Endometrial microvascular endothelial cells (primary cell): ENCODE measurements around the gene MTA3. TPM values are rescaled to one million over a fixed set of nuclear protein-coding genes. Genes with fewer than 3 reads are reported as not detected.
"Not testable (repeated sequence)": the region's sequence is repeated elsewhere in the genome, so short reads cannot be mapped to it uniquely, and the experiment has no call there.

Source experiments
- in situ Hi-C: cut with HindIII; loops from 2 replicates; pipeline ENCODE4 v1.10.0; 2017; ENCODE audit warnings: low sequenced_read_pairs, low pct_unique_long_range_greater_than_20kb; ENCODE audit errors: inconsistent ontology term
- total RNA-seq: library from RNA; depleted of rRNA; stranded (reverse); fragments of >200 nt; gene quantifications from one replicate; pipeline ENCODE4 v1.2.3, GENCODE V29; 2015; ENCODE audit errors: inconsistent ontology term

The MTA3 gene
- 24.2 TPM for total RNA-seq

DNA sequence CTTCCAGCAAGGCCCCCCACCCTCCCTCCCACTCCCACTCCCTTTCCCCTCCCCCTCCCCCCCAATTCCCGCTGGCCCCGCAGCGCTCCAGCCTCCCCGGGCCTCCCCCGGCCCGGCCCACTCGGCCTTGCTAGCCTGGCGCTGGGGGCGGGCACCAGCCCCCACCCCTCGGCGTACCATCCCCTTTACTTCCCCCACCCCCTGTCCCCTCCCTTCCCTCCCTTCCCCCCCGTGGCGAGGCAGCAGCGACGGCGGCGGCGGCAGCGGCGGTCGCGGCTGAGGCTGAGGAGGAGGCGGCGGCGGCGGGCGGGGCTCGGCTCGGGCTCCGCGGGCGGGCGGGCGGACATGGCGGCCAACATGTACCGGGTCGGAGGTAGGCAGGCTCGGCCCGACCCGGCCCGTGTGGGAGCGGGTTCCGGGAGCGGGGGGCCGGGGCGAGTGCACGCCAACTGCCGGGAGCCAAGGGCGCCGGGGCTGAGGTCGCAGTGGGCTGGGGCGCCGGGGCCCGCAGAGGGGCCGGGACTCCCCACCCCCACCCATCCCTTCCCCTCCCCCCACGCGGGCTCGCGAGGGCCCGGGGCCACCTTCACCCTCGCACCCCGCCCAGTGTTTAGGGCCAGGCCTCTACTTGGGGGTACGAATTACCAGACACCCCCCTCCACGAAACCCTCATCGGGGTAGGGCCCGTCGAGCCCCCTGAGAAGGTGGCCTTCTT is at the start of gene MTA3:
TSS of gene MTA3 (plus strand) at position 232 of the 715 bp plus-strand sequence. CDS start at position 346, 114 bp downstream.
- in situ Hi-C loops: no loop called here

DNA sequence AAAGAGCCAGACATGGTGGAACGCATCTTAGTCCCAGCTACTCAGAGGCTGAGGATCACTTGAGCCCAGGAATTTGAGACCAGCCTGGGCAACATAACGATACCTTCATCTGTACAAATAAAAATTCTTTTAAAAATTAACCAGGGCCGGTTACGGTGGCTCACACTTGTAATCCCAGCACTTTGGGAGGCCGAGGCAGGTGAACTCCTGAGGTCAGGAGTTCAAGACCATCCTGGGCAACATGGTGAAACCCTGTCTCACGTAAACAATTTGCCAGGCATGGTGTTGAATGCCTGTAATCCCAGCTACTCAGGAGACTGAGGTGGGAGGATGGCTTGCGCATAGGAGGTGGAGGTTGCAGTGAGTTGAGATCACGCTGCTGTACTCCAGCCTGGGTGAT is 48.8 kb upstream of the MTA3 start:
- in situ Hi-C loops: no loop called here

DNA sequence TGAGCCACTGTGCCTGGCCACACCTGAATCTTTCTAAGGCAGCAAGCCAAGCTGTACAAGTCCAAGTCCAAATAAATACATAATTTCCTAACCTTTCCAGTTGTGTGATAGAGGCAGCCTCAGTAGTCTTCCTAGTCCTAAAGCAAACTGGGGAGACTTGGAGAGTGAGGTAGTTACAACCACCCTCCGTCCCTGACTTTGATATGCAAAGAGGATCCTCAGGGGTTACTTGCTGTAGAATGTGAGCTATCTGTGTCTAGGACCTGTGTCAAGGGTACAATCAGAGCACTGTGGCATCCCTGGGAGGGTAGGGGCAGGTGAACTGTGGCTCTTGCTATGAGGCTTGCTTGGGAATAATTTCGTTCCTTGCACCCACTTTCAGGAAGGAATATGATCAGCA is 46.4 kb upstream of the MTA3 start:
- in situ Hi-C loops: no loop called here

DNA sequence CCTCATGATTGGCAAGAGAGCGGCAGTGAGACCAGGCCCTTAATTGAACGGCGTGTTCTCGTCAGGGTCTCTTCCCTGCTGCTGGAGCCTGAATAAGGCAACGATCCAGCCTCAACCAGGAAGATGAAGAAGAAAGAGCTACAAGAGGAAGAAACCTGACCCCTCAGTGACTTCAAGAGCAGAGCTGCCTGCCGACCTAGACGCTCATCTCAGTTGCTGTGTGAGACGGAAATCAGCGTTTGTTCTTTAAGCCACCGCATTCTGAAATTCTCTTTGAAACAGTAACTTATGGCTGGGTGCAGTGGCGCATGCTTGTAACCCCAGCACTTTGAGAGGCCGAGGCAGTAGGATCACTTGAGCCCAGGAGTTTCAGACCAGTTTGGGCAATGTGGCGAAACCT is 45.1 kb upstream of the MTA3 start:
- in situ Hi-C loops: no loop called here

DNA sequence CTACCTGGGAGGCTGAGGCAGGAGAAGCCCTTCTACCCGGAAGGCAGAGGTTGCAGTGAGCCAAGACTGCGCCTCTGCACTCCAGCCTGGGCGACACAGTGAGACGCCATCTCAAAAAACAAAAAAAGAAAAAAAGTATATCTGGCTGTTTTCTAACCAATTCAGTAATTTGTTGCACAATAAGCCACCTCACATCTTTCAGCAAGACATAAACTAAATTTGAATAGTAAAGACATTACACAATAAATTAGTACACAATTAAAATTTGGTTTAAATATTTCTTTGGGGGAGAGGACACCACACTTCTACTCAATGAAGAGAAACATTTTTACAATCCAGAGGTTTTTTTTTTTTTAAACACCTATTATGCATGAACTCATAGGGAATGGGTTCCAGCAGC is 36.0 kb upstream of the MTA3 start:
- in situ Hi-C loops: no loop called here

DNA sequence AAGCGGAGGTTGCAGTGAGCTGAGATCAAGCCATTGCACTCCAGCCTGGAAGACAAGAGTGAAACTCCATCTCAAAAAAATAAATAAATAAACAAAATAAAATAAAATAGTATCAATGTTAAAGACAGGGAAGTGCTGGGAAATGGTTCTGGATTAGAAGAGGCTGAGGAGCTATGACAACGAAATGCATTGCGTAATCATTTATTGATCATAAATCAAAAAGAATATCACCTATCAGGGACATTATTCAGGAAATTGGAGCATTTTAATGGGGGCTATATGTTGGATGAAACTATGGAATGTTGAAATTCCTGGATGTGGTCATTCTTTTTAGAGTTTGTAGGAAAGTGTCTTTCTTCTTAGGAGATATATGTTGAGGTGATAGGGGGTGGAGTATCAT is 30.9 kb upstream of the MTA3 start:
- in situ Hi-C loops: no loop called here

DNA sequence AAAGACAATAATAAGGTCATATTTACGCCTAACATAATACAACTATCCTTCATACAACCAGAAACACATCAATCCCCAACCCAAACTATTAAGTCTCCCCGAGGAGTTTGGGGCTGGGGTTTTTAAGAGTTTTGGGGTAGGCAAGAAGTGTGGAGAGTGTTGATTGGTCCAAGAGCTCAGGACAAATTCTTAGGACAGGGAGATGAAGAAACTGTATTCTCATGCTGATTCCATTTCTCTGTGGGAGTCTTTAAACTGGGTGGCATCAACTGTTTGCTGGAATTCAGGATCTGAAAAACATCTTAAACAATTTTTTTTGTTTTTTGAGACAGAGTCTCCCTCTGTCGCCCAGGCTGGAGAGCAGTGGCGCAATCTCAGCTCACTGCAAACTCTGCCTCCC is 25.6 kb upstream of the MTA3 start:
- in situ Hi-C loops: no loop called here

DNA sequence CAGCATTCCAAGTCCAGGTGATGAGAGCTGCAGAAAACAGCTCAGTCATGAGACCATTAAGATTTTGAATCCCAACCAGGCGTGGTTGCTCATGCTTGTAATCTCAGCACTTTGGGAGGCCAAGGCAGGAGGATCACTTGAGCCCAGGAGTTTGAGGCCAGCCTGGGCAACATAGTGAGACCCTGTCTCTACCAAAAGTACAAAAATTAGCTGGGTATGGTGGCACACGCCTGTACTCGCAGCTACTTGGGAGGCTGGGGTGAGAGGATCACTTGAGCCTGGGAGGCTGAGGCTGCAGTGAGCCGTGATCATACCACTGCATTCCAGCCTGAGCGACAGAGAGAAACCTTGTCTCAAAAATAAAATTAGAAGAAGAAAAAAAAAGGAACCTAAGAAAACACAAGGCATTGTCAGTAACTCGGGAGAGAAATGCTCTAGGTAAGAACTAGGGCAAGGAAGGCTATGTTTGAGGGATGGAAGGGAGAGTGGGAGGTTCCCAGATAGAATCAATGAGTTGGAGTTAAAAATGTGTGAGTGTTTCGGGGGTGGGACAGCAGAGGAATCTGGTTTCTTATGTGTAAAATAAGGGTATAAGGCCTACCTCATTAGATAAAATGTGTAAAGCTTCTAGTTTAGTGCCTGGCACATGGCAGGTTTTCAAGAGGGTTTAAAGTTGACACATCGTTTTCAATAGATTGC is 23.3 kb upstream of the MTA3 start:
- in situ Hi-C loops: no loop called here

DNA sequence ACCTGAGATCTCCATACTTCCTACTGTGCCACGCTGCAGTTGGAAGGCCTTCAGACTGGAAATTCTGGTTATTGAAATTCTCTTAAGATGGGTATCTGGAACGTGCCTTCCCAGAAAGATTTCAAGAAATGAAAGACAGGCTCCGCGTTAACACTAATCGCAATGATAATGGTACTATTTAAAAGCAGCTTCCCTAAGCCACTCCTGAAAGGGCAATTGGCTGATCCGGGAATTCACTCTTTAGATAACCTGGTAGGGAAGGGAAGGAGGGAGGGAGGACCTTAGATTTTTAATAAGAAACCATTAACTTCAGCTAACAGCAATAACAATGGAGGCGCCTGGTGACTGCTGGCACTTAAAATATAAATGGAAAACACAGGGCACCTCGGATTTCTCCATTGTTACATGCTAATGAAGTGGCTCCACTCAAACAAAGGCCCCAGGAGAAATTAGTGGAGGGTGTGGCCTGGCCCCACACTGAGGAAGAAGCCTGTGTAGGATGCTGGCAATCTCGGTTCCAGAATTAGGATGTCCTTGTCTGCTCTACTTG is 22.5 kb upstream of the MTA3 start:
- in situ Hi-C loops: no loop called here

DNA sequence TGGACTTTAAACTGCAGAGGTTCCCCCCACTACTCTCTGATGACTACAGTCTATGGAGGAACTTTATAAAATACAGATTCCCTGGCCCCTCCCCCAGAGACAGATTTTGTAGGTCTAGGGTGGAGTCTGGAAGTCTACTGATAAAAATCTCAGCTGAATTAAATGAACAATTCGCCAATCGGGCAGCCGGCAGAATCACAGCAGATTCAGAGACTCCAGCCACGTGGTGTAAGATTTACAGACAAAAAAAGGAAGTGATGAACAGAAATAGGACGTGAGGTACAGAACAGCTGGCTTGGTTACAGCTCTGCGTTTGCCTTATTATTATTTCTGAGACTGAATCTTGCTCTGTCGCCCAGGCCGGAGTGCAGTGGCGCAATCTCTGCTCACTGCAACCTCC is 21.4 kb upstream of the MTA3 start:
- in situ Hi-C loops: no loop called here

DNA sequence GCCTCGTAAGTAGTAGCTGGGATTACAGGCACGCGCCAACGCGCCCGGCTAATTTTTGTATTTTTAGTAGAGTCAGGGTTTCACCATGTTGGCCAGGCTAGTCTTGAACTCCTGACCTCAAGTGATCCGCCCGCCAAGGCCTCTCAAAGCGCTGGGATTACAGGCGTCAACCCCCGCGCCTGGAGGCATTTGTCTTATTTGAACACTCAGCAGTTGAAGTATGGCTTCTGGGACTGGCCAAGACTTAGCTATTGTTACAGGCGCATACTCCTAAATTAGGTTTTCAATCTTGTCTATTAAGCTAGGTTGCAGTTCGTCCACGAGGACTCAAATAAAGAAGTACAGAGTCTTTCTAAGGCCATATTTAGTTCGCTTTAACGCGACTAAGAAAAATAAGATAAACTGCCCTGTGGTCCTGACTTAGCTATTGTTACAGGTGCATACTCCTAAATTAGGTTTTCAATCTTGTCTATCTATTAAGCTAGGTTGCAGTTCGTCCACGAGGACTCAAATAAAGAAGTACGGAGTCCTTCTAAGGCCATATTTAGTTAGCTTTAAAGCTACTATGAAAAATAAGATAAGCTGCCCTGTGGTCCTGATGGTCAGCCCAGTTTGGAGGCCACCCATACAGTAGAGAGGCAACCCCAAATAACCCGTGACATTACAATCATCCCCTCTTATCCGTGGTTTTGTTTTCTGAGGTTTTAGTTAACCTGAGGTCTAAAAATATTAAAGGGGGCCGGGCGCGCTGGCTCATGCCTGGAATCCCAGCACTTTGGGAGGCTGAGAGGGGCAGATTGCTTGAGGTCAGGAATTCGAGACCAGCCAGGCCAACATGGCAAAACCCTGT is 20.8 kb upstream of the MTA3 start:
- in situ Hi-C loops: no loop called here

DNA sequence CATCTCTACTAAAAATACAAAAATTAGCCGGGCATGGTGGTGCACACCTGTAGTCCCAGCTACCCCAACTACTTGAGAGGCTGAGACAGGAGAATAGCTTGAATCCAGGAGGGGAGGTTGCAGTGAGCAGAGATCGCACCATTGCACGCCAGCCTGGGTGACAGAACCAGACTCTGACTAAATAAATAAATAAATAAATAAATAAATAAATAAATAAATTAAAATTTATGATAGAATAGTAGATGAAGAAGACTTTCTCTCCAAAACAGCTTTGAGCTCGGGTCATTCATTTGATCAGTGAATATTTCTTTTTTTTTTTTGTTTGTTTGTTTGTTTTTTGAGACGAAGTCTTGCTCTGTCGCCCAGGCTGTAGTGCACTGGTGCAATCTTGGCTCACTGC is 17.6 kb upstream of the MTA3 start:
- in situ Hi-C loops: no loop called here

DNA sequence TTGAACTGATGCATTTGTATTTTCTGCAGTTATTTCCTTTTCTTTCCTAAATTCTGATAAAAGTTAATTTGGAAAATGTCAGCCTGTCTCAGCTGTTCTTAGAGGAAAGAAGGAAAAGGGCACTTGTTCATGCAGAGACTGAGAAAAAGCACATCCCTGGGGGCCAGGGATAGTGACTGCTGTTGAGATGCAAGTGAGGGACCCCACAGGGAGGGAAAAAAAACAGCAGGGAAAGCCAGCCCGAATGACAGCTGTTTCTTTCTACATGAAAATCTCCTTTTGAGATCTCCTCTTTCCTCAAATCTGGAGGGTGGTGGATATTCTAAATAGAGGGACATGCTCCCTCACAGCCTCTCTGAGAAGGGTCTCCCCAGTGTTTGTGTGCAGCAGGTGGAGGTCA is 14.0 kb upstream of the MTA3 start:
- in situ Hi-C loops: no loop called here

DNA sequence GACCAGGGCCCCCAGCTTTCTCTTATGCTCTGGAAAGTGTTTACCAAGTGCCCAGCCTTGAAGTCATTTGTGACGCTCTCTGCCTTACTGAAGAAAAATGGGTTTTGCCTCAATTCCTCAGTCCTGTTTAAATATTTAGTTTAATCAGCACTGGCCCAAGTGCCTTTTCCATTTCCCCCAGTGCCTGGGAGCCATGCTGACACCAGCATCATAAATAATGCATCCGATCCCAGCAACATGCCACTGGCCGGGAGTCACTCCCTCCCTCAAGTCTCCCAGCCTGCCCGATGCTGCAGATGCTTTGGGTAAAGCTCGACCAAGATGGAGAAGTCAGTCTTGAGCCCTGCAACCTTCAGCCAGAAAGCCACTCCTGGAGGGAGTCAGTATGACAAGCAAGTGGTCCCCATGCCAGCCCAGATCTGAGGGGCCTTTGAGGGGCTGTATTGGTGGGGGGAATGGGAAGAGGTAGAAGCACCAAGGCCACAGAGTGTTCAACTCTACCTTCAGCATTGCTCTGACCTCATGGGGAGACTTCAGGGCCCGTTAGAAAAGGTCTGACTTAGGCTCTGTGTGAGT is 12.0 kb upstream of the MTA3 start:
- in situ Hi-C loops: no loop called here

DNA sequence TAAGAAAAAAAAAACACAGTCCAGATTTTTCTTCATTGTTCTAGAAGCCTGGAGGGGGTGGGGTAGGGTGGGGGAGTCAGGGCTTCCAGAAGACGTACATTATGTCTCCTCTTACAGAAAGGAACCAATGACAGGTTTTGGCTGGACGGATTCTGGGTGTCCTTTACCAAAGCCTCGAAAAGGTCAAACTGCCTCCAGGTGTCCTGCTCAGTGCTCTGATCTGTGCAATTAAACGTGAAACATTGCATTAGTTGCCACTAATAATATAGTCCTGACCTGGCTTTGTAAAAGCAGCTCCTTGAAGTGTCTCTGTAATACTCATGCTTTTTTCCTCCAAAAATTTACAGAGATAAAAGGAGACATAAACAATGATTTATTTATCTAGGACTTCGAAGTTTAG is 11.1 kb upstream of the MTA3 start:
- in situ Hi-C loops: no loop called here

DNA sequence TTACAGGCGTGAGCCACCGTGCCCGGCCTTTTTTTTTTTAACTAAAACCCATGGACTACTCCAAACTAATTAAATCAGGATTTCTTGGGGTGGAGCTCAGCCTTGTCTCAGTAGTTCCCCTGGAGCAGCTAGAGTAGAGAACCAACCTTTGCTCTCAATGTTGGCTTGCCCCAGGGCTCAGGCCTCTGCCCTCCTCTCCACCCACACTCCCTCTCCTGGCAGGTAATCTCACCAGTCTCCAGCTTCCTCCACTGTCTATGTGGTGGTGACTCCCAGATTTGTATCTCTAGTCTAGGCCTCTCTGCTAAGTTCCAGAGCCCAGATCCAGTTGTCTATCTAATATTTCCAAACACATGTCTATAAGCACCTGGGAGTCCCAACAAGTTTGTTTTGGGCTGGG is 9.6 kb upstream of the MTA3 start:
- in situ Hi-C loops: no loop called here

DNA sequence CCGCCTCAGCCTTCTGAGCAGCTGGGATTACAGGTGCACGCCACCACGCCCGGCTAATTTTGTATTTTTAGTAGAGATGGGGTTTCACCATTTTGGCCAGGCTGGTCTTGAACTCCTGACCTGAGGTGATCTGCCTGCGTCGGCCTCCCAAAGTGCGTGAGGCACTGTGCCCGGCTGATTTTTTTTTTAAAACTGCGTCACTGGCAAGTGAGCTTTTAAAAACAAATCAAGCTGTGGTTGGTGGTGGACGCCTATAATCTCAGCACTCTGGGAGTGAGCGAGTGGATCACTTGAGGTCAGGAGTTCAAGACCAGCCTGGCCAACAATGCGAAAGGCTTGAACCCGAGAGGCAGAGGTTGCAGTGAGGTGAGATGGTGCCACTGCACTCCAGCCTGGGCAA is 8.3 kb upstream of the MTA3 start:
- in situ Hi-C loops: not testable (repeated sequence)

DNA sequence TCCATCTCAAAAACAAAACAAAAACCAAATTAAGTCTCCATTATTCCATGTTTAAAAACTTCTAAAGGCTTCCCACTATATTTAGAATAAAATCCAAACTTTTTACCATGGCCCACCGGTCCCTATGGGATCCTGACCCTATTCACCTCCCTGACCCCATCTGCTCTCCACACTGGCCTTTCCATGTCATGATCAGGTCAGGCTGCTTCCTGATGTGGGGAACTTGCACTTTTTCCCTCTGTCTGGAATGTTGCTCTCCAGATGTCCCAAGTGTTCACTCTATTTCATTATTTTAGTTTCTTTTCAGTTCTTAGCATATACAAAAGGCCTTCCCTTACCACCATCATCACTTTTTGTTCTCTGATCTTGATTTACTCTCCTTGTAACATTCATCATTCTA is 7.5 kb upstream of the MTA3 start:
- in situ Hi-C loops: no loop called here

DNA sequence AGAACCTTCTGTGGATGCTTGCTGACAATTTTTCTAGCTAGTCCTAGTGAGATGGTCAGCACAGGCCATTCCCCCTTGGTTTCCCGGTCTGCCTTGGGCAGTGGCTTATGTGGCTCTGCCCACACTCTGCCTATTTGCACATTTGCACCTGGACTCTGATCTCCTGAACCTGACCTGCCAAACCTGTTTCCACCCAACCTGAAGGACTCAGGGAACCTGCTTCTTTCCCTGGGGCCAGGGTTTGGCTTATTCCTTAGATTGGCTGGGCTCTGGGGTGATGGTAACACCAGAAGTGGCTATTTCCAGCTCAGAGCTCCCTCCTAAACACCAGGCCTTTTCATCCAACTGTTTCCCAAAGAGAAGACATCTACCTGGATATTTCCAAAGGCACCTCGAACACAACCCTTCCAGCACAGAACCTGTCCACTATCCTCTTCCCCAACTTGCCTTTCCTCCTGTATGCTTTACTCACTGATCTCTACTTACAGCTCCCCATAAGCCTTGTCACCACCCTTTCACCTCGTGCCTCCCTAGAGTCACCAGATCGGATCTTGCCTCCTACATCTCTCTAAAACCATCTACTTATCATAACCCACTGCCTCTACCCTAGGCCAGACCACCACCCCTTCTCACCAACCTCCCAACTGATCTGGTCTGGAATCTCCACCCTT is 5.8 kb upstream of the MTA3 start:
- in situ Hi-C loops: no loop called here
